GM19238 (cell line): ENCODE measurements around the gene ELN.

Experiments used
- DNase-seq: peaks from one replicate; pipeline ENCODE4 v3.0.0; 2011; ENCODE audit warnings: low spot score; ENCODE audit not compliant: insufficient read length

Gene ELN

DNA sequence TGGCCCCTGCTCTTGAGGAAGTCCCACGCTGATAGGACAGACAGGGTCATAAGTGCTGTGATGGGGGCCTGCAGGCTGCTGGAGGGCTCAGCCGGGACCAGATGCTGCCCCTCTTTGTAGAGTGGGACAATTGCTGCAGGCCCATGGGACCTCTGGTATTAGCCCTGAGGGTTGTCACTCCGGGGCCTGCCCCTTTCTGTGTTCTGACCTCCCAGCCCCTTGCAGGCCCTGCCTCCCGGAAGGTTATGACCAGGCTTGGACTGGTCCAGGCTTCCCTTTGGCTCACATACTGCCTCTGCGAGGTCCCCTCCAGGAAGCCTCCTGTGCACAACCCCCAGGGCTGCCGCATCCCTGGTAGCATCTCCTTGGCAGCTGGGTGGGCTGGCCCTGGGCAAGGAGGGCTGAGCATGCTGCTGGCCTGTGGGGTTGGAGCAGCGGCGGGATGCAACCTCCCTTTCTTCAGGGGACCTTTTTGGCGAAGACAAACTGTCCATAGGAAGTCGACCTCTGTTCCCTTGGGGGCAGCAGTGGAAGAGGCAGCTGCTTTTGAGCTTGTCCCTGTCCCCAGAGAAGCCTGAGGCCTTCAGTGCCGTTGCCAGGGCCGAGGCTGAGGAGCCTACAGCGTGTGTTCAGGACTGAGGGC, 64.5 kb downstream of the ELN start:
- no peak for DNase-seq

DNA sequence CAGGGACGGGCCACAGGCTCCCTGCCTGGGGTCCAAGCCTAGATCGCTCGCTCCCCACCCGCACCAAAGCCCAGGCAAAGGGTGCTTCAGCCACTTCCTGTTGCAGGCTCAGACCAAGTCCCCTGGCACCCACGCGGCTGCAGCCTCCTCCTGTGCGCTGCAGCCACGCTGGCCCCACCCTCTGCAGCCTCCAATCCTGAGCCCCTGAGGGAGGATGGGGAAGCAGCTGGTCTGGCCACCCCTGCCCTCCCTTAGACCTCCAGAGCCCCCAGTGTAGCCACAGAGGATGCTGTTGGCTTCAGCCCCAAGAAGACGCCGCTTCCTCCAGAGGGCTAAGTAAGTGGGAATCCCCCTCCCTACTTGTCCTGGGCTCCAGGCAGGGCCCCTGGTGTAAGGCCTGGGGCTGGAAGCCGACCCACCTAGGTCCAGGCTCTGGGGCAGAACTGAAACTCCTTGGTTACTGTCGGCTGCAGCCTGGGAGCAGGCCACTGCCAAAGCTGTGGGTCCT, 65.0 kb downstream of the ELN start:
- peak; percentile 86 for DNase-seq

DNA sequence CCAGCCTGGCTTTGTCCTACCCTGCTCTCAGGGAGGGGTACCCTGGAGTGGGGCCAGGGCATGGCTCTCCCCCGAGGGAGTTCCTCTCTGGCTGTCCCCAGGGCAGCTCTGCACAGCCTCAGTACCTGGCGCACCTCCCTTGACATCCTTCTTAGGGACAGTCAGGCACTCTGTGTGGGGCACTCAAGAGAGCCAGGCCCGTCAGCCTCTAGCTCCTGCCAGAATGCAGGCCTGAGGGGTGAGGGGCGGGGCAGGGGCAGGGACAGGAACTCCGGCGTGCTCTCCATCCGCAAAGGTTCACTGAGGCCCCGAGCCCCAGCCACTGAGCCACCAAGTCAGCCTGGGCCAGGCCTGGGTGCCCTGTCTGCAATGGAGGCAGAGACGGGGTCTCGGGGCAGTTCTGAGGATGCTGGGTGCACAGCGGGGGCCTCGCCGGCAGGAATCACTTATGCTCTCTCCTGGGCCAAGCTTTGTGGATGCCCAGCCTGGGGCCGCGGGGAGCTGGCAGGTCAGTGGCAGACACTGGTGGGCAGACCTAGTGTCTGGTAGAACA, 65.8 kb downstream of the ELN start:
- DNase-seq = no peak

DNA sequence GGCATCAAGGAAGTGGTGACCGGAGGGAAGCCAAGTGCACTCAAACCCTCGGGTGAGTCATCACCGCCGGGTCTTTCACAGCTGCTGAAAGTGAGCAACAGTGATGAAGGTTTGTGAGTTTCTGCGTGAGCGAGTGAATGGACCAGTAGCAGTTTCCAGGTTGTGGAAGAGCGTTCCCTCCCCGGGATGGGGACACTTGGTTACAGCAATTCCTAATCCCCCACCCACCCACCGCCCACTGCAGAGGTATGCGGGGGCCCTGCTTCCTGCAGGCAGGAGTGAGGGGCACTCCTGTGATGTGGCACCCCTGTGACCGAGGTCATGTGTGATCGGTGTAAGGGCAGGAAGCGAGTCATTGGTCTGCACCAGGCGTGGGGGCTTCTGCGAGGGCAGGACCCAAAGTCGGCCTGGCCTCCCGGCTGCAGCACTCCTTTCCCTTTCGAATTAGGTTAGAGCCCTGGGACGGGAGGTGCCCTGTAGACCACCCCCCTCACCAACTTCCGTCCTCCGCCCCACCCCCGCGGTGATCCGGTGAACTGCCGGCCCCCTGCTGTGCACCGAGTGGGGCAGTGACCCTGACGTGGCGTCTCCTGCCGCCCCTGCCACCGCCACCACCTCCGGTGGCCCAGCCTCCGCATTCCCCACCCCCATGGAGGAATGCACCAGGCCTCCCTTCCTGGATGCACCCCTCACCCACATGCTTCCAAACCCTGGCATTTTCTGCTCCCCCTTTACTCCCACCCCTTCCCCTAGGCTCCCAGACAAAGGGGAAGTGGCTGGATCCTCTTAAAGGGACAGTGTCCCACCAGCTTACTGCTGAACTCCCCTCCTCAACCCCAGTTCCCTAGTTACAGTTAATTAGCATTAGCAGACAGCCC, 66.5 kb downstream of the ELN start:
- DNase-seq = peak; percentile 65

DNA sequence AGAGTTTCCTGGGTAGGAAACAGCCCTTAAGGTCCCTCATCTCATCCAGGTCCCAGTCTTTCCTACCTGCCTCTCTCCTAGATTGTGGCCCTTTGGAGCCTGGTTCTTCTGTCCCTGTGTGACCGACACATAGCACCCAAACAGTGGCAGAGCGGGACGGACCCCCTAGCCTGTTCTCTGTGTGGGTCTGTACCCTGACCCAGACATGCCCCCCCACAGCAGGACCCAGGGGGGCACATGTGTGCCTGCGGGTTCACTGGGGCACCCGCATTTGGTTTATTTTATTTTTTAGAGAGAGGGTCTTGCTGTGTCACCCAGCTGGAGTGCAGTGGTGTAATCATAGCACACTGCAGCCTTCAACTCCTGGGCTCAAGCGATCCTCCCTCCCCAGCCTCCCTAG, 67.2 kb downstream of the ELN start:
- DNase-seq = no peak

DNA sequence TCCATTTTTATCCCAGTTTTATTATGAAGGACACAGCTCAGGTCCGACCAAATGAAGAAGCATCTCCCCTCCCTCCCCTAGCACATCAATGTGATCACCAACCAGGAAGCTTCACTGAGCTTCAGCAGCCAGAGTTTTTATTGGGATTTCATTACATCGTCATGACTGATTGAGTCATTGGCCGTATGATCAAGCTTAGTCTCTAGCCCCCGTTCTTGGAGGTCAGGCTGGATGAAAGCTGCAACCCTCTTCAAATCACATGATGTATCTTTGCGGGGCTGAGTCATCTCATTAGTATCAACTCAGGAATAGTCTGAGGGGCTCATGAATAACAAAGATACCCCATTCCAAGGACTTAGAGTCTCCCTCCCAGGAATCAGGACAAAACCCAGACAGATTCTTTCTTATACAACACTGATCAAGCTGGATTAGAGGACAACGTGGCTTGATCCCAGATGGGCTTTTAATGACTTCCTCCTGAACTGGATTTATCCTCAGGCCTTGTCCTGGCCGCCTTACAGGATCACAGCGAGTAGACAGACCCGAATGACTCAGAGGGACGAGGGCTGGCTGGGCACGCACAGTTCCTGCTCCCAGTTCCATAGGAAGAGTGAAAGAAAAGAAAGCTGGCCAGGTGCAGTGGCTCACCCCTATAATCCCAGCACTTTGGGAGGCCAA, 70.1 kb downstream of the ELN start:
- no peak for DNase-seq

DNA sequence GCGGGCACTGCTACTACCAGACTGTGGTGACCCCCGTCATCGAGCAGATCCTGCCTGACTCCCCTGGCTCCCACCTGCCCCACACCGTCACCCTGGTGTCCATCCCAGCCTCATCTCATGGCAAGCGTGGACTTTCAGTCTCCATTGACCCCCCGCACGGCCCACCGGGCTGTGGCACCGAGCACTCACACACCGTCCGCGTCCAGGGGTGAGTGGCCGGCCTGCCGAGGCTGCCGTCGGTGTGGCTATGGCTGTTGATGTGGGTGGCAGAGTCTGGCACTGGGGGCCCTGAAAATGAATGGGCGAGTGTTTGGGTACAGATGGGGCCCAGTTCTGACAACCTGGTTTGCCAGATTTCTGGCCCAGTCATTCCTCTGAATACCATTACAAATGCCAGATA, 71.1 kb downstream of the ELN start:
- no peak for DNase-seq

DNA sequence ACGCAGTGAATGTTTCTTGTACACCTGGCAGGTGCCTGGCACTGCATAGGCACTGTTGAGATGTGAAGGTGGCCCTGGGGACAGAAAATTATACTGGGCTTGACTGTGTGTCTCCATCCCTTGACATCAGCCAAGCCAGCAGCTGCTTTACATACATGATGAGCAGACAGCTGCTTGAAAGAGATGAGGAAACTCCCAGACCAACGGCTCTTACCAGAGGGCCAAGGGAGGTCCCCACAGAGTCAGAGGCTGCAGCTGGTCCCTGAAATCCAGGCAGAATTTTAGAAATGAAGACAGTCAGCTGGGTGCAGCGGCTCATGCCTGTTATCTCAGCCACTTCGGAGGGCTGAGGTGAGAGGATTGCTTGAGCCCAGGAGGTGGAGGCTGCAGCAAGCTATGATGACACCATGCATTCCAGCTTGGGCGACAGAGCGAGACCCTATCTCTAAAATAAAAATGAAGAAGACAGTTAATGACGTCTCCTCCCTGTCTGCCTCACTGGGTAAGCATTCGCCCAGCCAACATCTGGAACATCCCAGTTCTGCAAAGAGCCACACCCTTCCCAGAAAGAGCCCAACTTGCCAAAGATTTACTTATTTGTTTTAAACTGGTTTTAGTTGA, 73.2 kb downstream of the ELN start:
- peak; percentile 87 for DNase-seq

DNA sequence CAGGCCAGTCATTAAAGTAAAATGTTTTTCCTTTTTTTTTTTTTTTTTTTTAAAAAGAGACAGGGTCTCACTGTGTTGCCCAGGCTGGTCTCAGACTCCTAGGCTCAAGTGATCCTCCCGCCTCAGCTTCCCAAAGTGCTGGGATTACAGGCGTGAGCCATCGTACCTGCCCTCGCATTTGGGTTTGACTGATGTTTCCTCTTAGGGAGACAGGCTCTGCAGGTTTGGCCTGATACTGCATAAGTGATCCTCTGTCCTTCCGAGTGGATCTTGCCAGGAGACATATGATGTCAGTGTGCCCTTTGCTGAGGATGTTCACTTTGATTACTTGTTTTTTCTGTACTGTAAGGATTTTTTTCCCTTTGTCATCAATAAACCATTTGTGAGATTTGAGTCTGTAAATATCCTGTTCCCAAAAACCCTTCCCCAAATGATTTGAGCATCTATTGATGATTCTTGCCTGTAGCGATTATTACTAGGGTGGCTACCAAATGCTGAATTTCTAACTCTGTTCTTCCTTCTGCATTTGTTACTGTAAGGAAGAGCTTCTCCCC, 75.3 kb downstream of the ELN start:
- DNase-seq = no peak

DNA sequence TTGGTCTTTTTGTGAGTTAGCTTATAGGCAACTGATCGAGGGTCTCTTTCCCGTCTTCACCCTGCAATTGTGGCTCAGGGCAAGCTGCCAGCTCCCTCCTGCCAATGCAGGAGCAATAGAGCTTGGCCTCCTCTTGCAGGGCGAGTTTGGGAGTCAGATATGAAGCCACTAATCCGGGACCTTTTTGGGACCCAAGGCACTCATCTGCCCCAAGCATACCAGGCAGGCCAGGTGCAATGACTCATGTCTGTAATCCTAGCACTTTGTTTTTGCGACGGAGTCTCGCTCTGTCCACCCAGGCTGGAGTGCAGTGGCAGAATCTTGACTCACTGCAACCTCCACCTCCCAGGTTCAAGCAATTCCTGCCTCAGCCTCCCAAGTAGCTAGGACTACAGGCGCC, 76.7 kb downstream of the ELN start:
- DNase-seq = no peak

DNA sequence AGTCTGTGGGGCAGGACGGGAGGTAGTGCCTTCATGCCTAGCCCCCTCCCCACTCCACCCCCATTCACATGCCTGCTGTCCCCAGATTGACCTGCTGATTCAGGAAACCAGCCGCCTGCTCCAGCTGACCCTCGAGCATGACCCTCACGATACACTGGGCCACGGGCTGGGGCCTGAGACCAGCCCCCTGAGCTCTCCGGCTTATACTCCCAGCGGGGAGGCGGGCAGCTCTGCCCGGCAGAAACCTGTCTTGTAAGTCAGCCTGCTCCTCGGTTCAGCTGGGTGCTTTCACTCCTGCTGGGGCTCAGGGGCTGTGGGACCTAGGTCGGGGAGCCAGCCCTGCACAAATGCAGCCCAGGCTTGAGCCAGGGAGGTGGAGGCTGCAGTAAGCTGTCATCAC, 78.0 kb downstream of the ELN start:
- DNase-seq = no peak

DNA sequence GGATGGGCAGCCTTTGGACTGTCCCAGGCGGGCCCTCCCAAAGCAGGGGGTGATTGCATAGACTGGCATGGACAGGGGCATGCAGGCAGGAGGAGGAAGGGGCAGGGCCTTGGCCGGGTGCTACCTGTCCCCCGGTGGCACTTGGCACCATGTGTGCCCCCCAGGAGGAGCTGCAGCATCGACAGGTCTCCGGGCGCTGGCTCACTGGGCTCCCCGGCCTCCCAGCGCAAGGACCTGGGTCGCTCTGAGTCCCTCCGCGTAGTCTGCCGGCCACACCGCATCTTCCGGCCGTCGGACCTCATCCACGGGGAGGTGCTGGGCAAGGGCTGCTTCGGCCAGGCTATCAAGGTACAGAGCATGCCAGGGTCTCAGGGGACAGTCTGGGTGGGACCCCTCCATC, 78.9 kb downstream of the ELN start:
- no peak for DNase-seq

DNA sequence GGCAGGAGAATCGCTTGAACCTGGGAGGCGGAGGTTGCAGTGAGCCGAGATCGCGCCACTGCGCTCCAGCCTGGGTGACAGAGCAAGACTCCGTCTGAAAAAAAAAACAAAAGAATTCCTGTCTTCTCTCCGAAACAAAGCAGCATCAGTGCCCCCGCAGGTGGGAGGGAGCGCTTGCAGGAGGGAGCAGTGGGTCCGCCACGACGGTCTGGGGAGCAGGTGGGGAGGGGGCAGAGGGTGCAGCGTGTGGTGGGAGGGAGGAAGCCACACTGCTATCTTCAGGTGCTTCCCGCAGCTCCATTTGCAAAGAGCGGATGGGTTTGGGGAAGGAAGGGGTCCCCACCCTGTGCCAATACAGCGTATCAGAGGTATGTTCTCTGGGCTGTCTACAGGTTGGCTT, 87.4 kb downstream of the ELN start:
- DNase-seq = no peak

DNA sequence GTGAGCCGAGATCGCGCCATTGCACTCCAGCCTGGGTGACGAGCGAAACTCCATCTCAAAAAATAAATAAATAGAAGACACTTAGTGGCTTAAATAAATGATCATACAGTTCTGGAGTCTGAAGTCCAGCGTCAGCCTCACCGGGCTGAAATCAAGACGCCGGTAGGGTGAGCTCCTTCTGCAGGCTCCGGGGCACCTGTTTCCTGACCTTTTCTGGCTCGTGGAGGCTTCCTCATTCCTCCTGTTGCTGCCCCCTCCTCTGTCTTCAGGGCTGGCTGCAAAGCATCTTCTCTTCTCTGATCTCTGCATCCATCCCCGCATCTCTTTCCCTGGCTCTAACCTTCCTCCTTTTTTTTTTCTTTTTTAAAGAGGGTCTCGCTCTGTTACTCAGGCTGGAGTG, 88.4 kb downstream of the ELN start:
- DNase-seq = no peak
